ENCODE data around the gene BLOC1S5.

The BLOC1S5 gene

DNA sequence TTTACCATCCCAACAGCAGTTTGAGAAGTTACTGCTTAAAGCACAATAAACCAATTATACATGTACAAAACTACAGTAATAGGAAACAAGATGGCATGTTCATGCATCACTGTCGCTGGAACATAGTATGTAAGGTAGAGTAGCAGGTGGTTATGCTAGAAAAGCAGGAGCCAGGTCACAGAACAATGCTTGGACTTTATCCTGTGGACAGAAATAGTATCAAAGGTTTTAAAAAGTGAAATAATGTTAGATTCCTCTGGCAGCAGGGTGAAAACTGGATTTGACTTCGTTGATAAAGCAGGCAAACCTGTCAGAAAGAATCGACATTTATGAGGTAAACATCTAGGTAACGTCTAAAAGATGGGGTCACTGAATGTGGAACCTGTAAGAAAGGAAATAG lies 2.5 kb downstream of the BLOC1S5 start:
- TF ChIP-seq, protein P1, sequence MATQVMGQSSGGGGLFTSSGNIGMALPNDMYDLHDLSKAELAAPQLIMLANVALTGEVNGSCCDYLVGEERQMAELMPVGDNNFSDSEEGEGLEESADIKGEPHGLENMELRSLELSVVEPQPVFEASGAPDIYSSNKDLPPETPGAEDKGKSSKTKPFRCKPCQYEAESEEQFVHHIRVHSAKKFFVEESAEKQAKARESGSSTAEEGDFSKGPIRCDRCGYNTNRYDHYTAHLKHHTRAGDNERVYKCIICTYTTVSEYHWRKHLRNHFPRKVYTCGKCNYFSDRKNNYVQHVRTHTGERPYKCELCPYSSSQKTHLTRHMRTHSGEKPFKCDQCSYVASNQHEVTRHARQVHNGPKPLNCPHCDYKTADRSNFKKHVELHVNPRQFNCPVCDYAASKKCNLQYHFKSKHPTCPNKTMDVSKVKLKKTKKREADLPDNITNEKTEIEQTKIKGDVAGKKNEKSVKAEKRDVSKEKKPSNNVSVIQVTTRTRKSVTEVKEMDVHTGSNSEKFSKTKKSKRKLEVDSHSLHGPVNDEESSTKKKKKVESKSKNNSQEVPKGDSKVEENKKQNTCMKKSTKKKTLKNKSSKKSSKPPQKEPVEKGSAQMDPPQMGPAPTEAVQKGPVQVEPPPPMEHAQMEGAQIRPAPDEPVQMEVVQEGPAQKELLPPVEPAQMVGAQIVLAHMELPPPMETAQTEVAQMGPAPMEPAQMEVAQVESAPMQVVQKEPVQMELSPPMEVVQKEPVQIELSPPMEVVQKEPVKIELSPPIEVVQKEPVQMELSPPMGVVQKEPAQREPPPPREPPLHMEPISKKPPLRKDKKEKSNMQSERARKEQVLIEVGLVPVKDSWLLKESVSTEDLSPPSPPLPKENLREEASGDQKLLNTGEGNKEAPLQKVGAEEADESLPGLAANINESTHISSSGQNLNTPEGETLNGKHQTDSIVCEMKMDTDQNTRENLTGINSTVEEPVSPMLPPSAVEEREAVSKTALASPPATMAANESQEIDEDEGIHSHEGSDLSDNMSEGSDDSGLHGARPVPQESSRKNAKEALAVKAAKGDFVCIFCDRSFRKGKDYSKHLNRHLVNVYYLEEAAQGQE (IDR thresholded peaks at IDR 0.05; ENCODE audit: insufficient read depth in 1 of 2, low read depth in 2 of 2, low read length in 2 of 2), result no peak
- TF ChIP-seq SIN3A (IDR thresholded peaks at IDR 0.05; ENCODE audit: borderline replicate concordance, insufficient read depth, low read length) (no peak), FOXP2 (optimal IDR thresholded peaks at IDR 0.05; ENCODE audit: borderline replicate concordance, extremely low read depth, extremely low read length, insufficient read depth) (no peak), TAF1 (IDR thresholded peaks at IDR 0.05; ENCODE audit: borderline replicate concordance, insufficient read depth, low read length) (no peak), POLR2AphosphoS5 (IDR thresholded peaks at IDR 0.05; ENCODE audit: low read depth, low read length) (no peak)

DNA sequence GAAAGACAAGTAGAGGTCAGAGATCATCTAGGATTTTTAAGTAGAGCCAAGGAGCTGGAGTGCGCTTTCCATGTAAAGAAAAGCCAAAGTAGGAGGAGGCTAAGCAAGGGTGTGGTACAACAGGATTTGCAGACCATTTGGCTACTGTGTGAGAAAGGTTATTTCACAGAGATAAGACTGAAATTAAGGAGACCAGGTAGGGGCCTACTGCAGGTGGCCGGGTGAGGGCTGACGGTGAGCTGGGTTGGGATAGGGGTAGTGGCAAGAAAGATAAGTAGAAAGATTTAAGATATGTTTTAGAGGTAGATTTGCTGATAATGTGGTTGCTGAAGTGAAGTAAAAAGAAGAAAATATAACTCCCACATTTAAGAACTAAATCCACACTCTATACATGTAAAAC lies 3.8 kb downstream of the BLOC1S5 start:
- TF ChIP-seq FOXP2 (optimal IDR thresholded peaks at IDR 0.05; ENCODE audit: borderline replicate concordance, extremely low read depth, extremely low read length, insufficient read depth) (no peak), POLR2AphosphoS5 (IDR thresholded peaks at IDR 0.05; ENCODE audit: low read depth, low read length) (no peak), SIN3A (IDR thresholded peaks at IDR 0.05; ENCODE audit: borderline replicate concordance, insufficient read depth, low read length) (no peak), TAF1 (IDR thresholded peaks at IDR 0.05; ENCODE audit: borderline replicate concordance, insufficient read depth, low read length) (no peak)
- TF ChIP-seq, protein P1 (IDR thresholded peaks at IDR 0.05; ENCODE audit: insufficient read depth in 1 of 2, low read depth in 2 of 2, low read length in 2 of 2), result no peak

DNA sequence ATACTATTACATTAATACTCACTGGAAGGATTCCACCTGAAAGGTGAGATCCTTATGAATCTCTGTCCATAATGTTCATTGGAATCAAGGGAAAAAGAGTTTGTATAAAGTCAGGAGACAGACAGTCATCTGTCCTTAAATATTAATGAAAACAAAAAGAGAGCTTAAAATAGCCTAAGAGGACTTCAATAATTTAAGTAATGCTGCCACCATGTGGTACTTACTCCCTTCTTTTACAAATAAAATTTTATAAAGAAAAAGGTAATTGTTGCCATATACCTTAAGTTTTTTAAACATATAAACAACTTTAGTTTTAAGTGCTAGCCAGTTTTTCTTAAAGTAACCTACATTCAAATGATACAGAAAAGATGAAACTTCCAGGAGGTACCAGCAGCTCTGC lies 5.1 kb downstream of the BLOC1S5 start:
- no peak for TF ChIP-seq FOXP2 (optimal IDR thresholded peaks at IDR 0.05; ENCODE audit: borderline replicate concordance, extremely low read depth, extremely low read length, insufficient read depth)
- TF ChIP-seq TAF1 (IDR thresholded peaks at IDR 0.05; ENCODE audit: borderline replicate concordance, insufficient read depth, low read length), result no peak
- TF ChIP-seq POLR2AphosphoS5 (IDR thresholded peaks at IDR 0.05; ENCODE audit: low read depth, low read length), result no peak
- no peak for TF ChIP-seq SIN3A (IDR thresholded peaks at IDR 0.05; ENCODE audit: borderline replicate concordance, insufficient read depth, low read length)
- TF ChIP-seq, protein P1 (IDR thresholded peaks at IDR 0.05; ENCODE audit: insufficient read depth in 1 of 2, low read depth in 2 of 2, low read length in 2 of 2), result no peak

DNA sequence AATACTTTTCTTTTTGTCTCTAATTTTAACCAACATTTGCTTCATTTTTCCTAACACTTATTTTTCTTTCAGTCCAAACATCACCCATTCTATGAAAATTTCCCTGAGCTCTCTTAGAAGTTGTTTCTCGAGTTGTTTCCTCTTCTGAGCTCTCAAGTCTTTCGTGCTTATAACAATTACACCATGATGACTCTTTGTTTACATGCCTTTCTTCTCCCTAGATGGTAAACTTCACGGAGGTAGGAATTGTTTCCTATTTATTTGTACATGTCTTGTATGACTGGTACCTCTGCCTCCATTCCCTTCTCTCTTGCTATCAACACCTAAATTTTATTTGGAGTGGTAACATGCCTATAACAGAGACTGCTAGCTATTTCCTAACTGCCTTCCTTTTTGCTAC lies 6.4 kb downstream of the BLOC1S5 start:
- TF ChIP-seq TAF1 (IDR thresholded peaks at IDR 0.05; ENCODE audit: borderline replicate concordance, insufficient read depth, low read length) (no peak), FOXP2 (optimal IDR thresholded peaks at IDR 0.05; ENCODE audit: borderline replicate concordance, extremely low read depth, extremely low read length, insufficient read depth) (no peak), POLR2AphosphoS5 (IDR thresholded peaks at IDR 0.05; ENCODE audit: low read depth, low read length) (no peak), SIN3A (IDR thresholded peaks at IDR 0.05; ENCODE audit: borderline replicate concordance, insufficient read depth, low read length) (no peak)
- TF ChIP-seq, protein P1 (IDR thresholded peaks at IDR 0.05; ENCODE audit: insufficient read depth in 1 of 2, low read depth in 2 of 2, low read length in 2 of 2), result no peak

DNA sequence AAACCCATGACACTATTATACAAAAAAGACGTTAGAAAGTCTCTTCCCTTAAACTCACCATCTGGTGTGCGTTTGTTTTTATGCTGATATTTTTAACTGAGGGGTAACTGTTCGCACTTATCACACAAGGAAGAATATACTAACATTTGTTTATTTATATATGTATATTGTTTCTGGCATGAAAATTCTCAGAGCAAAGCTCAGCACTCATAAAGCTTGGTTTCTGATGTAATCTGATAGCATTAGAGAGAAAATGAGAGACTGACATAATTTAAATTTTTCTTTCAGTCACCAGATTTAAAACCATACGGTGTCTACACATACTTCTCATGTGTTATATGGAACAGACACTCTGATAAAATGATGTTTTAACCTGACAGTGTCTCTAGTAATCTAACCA lies 6.9 kb downstream of the BLOC1S5 start:
- TF ChIP-seq FOXP2 (optimal IDR thresholded peaks at IDR 0.05; ENCODE audit: borderline replicate concordance, extremely low read depth, extremely low read length, insufficient read depth) (no peak), TAF1 (IDR thresholded peaks at IDR 0.05; ENCODE audit: borderline replicate concordance, insufficient read depth, low read length) (no peak), POLR2AphosphoS5 (IDR thresholded peaks at IDR 0.05; ENCODE audit: low read depth, low read length) (no peak), SIN3A (IDR thresholded peaks at IDR 0.05; ENCODE audit: borderline replicate concordance, insufficient read depth, low read length) (no peak)
- TF ChIP-seq, protein P1 (IDR thresholded peaks at IDR 0.05; ENCODE audit: insufficient read depth in 1 of 2, low read depth in 2 of 2, low read length in 2 of 2), result no peak

All from PFSK-1 (cell line).